Measurements from ENCODE around the gene SIPA1L2.

Gene SIPA1L2

DNA sequence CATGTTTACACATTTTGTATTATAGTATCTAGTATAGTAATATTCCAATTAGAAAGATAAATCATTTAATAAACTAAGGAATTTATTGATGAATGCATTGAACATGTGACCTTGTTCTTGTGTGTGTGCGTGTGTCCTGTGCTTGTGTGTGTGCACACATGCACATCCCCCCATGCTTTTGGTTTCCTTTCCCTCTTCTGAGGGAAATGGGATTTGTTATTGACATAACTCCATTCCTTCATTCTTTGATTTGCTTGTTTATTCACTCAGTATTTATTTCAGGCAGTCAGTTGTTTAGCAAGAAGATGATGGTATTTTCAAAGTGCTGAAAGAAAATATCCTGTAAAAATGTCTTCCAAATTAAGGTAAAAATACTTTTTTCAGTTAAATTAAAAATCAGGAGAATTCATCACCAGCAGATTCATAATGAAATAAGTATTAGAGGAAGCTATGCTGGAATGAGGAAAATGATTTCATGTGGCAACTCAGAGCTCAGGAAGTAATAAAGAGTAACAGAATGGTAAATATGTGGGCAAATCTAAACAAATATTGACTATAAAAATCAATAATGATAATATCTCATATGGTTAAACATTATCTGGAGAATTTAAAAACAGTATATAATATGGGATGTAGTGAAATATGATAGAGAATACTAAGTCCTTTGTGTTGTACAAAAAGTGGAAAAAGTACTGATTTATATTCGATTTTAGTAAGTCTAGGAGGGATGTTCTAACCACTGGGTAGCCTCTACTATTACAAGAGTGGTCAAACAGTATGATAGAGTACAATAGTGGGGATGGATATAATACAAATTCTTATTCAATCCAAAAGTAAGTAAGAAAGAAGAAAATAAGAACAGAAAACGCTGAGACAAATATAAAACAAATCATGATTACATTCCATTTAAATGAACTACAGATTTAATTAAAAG is 35.2 kb upstream of the SIPA1L2 start:
- Histone ChIP-seq H3K4me3 (replicated peaks; ENCODE audit: low read depth, low read length) (no peak overlapping the region), H3K36me3 (ENCODE audit: control insufficient read depth, insufficient read depth, low read length) (no peaks in the 10 kb centered on the region), H3K27me3 (replicated peaks; ENCODE audit: control insufficient read depth, insufficient read depth, low read length) (peaks cover 2% of the 10 kb centered on the region; the same call in 1 of the 2 replicates)
- TF ChIP-seq, protein P1, sequence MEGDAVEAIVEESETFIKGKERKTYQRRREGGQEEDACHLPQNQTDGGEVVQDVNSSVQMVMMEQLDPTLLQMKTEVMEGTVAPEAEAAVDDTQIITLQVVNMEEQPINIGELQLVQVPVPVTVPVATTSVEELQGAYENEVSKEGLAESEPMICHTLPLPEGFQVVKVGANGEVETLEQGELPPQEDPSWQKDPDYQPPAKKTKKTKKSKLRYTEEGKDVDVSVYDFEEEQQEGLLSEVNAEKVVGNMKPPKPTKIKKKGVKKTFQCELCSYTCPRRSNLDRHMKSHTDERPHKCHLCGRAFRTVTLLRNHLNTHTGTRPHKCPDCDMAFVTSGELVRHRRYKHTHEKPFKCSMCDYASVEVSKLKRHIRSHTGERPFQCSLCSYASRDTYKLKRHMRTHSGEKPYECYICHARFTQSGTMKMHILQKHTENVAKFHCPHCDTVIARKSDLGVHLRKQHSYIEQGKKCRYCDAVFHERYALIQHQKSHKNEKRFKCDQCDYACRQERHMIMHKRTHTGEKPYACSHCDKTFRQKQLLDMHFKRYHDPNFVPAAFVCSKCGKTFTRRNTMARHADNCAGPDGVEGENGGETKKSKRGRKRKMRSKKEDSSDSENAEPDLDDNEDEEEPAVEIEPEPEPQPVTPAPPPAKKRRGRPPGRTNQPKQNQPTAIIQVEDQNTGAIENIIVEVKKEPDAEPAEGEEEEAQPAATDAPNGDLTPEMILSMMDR (IDR thresholded peaks at IDR 0.05; ENCODE audit: insufficient read depth, low read length, poor library complexity, severe bottlenecking), result no peak
- DNase-seq (ENCODE audit: extremely low read depth, insufficient read length), result no peak

DNA sequence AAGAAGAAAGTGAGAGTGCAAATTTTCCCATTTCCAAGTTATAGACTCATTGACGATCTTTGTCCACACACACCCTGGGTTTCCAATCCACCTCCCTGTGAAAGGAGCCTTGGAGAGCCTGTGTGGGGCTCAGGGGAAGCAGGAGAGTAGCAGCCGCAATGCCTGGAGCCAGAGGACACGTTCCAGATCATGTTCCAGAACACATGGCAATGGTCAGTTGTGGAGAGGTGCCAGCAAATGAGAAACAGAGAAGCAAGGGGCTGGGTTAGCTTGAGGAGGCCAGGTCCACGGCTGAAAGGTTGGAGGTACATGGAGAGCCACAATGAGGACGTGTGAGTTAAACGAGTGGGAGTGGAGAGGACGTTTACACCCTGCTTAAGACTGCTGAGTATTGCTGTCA is 33.0 kb upstream of the SIPA1L2 start:
- H3K36me3 ChIP-seq (ENCODE audit: control insufficient read depth, insufficient read depth, low read length), result no peaks in the 10 kb centered on the region
- H3K27me3 ChIP-seq (replicated peaks; ENCODE audit: control insufficient read depth, insufficient read depth, low read length), result peaks cover 2% of the 10 kb centered on the region; the same call in 1 of the 2 replicates
- TF ChIP-seq, protein P1 (IDR thresholded peaks at IDR 0.05; ENCODE audit: insufficient read depth, low read length, poor library complexity, severe bottlenecking), result no peak
- H3K4me3 ChIP-seq (replicated peaks; ENCODE audit: low read depth, low read length), result no peak overlapping the region
- DNase-seq (ENCODE audit: extremely low read depth, insufficient read length), result no peak

DNA sequence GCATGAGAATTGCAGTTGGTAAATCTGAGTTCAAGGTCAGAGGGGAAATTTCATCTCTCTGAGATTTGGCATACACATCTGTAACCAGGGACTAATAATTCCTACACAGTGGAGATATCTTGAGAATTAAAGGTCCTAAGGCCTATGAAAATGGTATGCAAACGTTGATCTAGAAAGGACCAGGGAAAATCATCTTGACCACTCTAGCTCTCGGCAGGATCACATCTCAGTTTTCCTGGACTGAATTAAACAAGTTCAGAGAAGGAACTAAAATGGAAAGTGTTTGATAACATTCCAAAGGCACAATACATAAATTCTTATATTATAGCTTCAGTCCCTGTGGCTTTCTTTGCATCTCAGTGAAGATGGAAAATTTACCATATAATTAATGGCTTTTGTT is 28.5 kb upstream of the SIPA1L2 start:
- H3K27me3 ChIP-seq (replicated peaks; ENCODE audit: control insufficient read depth, insufficient read depth, low read length), result peaks cover 2% of the 10 kb centered on the region; the same call in 1 of the 2 replicates
- H3K36me3 ChIP-seq (ENCODE audit: control insufficient read depth, insufficient read depth, low read length), result no peaks in the 10 kb centered on the region
- DNase-seq (ENCODE audit: extremely low read depth, insufficient read length), result no peak
- no peak overlapping the region for H3K4me3 ChIP-seq (replicated peaks; ENCODE audit: low read depth, low read length)
- TF ChIP-seq, protein P1 (IDR thresholded peaks at IDR 0.05; ENCODE audit: insufficient read depth, low read length, poor library complexity, severe bottlenecking), result no peak

DNA sequence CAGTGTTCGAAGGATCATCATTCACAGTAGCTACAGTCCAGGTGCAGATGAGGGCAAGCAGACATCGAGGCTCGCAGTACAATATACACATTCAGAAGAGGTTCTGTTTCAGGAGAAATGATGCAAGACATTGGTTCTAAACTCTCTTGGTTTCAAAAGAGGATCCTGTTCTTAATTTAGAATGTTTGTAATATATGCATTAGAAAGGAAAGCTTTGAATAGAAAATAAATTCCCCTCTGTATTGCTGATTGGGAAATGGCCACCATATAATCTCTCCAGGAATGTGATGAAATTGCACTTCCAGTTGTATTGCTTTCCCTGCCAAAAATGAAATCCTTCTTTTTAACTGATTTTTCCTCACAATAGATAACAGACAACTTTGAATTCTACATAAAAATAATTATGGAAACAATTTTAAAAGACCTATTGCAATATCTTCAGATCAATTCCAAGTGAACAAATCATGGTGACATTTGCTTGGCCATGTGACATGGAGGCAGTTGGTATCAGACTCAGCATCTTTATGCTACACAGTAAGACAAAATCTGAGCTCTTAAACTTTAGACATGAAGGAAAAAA is 27.6 kb upstream of the SIPA1L2 start:
- Histone ChIP-seq H3K36me3 (ENCODE audit: control insufficient read depth, insufficient read depth, low read length) (no peaks in the 10 kb centered on the region), H3K4me3 (replicated peaks; ENCODE audit: low read depth, low read length) (no peak overlapping the region), H3K27me3 (replicated peaks; ENCODE audit: control insufficient read depth, insufficient read depth, low read length) (peaks cover 2% of the 10 kb centered on the region; the same call in 1 of the 2 replicates)
- TF ChIP-seq, protein P1 (IDR thresholded peaks at IDR 0.05; ENCODE audit: insufficient read depth, low read length, poor library complexity, severe bottlenecking), result no peak
- no peak for DNase-seq (ENCODE audit: extremely low read depth, insufficient read length)

DNA sequence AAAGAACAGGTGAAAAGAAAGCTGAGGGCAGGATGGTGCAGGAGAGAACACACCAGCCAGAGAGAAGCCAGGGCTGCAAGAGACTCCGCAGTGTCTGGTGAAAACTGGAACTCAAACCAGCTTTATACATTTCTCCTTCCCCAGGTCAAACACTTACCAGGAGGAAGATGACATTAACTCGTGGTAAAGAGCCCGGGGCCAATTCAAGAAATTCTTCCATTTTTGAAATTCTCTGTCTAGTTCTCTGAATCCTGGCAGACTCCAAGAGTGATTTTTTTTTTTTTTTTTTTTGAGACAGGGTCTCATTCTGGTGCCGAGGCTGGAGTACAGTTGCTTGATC is 25.8 kb upstream of the SIPA1L2 start:
- TF ChIP-seq, protein P1 (IDR thresholded peaks at IDR 0.05; ENCODE audit: insufficient read depth, low read length, poor library complexity, severe bottlenecking), result no peak
- Histone ChIP-seq H3K36me3 (ENCODE audit: control insufficient read depth, insufficient read depth, low read length) (no peaks in the 10 kb centered on the region), H3K27me3 (replicated peaks; ENCODE audit: control insufficient read depth, insufficient read depth, low read length) (no peaks in the 10 kb centered on the region), H3K4me3 (replicated peaks; ENCODE audit: low read depth, low read length) (no peak overlapping the region)
- no peak for DNase-seq (ENCODE audit: extremely low read depth, insufficient read length)

All from GM06990 (cell line).